HG02943 (cell line): Measurements from ENCODE around the gene ENTR1.

Experiments
- ATAC-seq: cut with Tn5 transposase; IDR thresholded peaks from one replicate; pipeline ENCODE4 v1.9.1; 2021; ENCODE audit warnings: mild to moderate bottlenecking, low read depth, moderate library complexity; ENCODE audit not compliant: unreplicated experiment

The ENTR1 gene

GRCh38 chr9:136410500-136411287 lies at the start of gene ENTR1, which contains the start of gene PMPCA:
Gene ENTR1 (minus strand): TSS chr9:136410614. CDS start chr9:136410397, 217 bp downstream.
Gene PMPCA (plus strand): TSS chr9:136410658. CDS start chr9:136410669, 11 bp downstream.
- ATAC-seq = peak; percentile 62

GRCh38 chr9:136459425-136459824 lies 49.0 kb upstream of the ENTR1 start:
- ATAC-seq = no peak

- no peak for ATAC-seq
Observed at GRCh38 chr9:136457326-136457725, 46.9 kb upstream of the ENTR1 start.

GRCh38 chr9:136456258-136456657 lies 45.8 kb upstream of the ENTR1 start:
- ATAC-seq = no peak

GRCh38 chr9:136455043-136456002 lies 44.9 kb upstream of the ENTR1 start:
- no peak for ATAC-seq

GRCh38 chr9:136454026-136454796 lies 43.8 kb upstream of the ENTR1 start:
- no peak for ATAC-seq

GRCh38 chr9:136453326-136453725 lies 42.9 kb upstream of the ENTR1 start:
- no peak for ATAC-seq

- ATAC-seq = no peak
Observed at GRCh38 chr9:136451221-136451877, 40.9 kb upstream of the ENTR1 start.

GRCh38 chr9:136448655-136449054 lies 38.2 kb upstream of the ENTR1 start:
- ATAC-seq = no peak

GRCh38 chr9:136447173-136447778 lies 36.9 kb upstream of the ENTR1 start:
- no peak for ATAC-seq

- no peak for ATAC-seq
Observed at GRCh38 chr9:136445799-136446198, 35.4 kb upstream of the ENTR1 start.

GRCh38 chr9:136444102-136444501 lies 33.7 kb upstream of the ENTR1 start:
- no peak for ATAC-seq

- ATAC-seq = no peak
Observed at GRCh38 chr9:136443687-136444086, 33.3 kb upstream of the ENTR1 start.

GRCh38 chr9:136443087-136443486 lies 32.7 kb upstream of the ENTR1 start:
- ATAC-seq = no peak

- ATAC-seq = no peak
Observed at GRCh38 chr9:136442265-136442664, 31.9 kb upstream of the ENTR1 start.

GRCh38 chr9:136441681-136442245 lies 31.3 kb upstream of the ENTR1 start:
- no peak for ATAC-seq

GRCh38 chr9:136441191-136441680 lies 30.8 kb upstream of the ENTR1 start:
- ATAC-seq = no peak

- ATAC-seq = peak; percentile 53
Observed at GRCh38 chr9:136439481-136440408, 29.3 kb upstream of the ENTR1 start, which contains the start of gene INPP5E. Gene INPP5E (minus strand): TSS chr9:136439845. CDS start chr9:136439419, 426 bp downstream.
